Measurements from ENCODE around the gene KLK4. TPM values are rescaled to one million over a fixed set of nuclear protein-coding genes. Genes with fewer than 3 reads are reported as not detected.

Gene KLK4
- total RNA-seq, 4 donors from 2014 or later, result 0.83 to 1.6 TPM; not detected in 2

- H3K27me3 ChIP-seq, result peaks cover 65% of the 10 kb centered on the region
- peak in 1 of 2 donors; percentile 43 for DNase-seq (ENCODE audit: low spot score in 2 of 2)
- TF ChIP-seq CTCF (IDR thresholded peaks at IDR 0.05) (no peak), EP300 (IDR thresholded peaks at IDR 0.05) (no peak), POLR2A (IDR thresholded peaks at IDR 0.05) (no peak), POLR2AphosphoS5 (IDR thresholded peaks at IDR 0.05) (no peak)
- H3K27ac ChIP-seq, result no peak overlapping the region
- H3K4me3 ChIP-seq, result no peak overlapping the region
- WGBS, result 69% methylated on average over 6 of the region's 6 CpGs
- no peaks in the 10 kb centered on the region for H3K9me3 ChIP-seq
- no peaks in the 10 kb centered on the region for H3K4me1 ChIP-seq
- no peaks in the 10 kb centered on the region for H3K36me3 ChIP-seq
These were observed 53.8 kb downstream of the KLK4 start for GRCh38 chr19:50857366-50857765.

Other genes starting within 250 kb of the KLK4 start
- gene SHANK1, start 191.6 kb downstream of the KLK4 start, total RNA-seq, result 1 to 10 TPM in 1 of 4 donors, under 1 TPM in 1, not detected in 2; 0.42 to 6.6 TPM
- gene CLEC11A, start 188.0 kb downstream of the KLK4 start, total RNA-seq, result 10 to 100 TPM in 1 of 4 donors, 1 to 10 TPM in 3; 5.8 to 14.1 (median 7.7) TPM
- gene GPR32, start 140.9 kb downstream of the KLK4 start, total RNA-seq, result not detected
- gene ACP4, start 121.0 kb downstream of the KLK4 start, total RNA-seq, result under 1 TPM in 2 of 4 donors, not detected in 2; 0.49 to 0.97 TPM
- 10 to 100 TPM; 34.3 to 58.3 (median 40.5) TPM for gene KLK1, start 87.6 kb downstream of the KLK4 start, total RNA-seq
- gene KLK15, start 77.8 kb downstream of the KLK4 start, total RNA-seq, result not detected
- 1 to 10 TPM in 1 of 4 donors, under 1 TPM in 3; 0.24 to 1.9 (median 0.67) TPM for gene KLK3, start 56.5 kb downstream of the KLK4 start, total RNA-seq
- not detected for gene KLK2, start 38.0 kb downstream of the KLK4 start, total RNA-seq
- gene KLK5, start 41.6 kb upstream of the KLK4 start, total RNA-seq, result 100 to 1,000 TPM in 3 of 4 donors, 10 to 100 TPM in 1; 40.3 to 299 (median 177) TPM
- gene KLK6, start 58.2 kb upstream of the KLK4 start, total RNA-seq, result 10 to 100 TPM in 1 of 4 donors, 1 to 10 TPM in 2, not detected in 1; 5.4 to 56.9 (median 9.0) TPM
- 100 to 1,000 TPM in 3 of 4 donors, 10 to 100 TPM in 1; 48.3 to 418 (median 218) TPM for gene KLK7, start 72.5 kb upstream of the KLK4 start, total RNA-seq
- 100 to 1,000 TPM in 1 of 4 donors, 10 to 100 TPM in 3; 19.7 to 126 (median 87.2) TPM for gene KLK8, start 90.2 kb upstream of the KLK4 start, total RNA-seq
- gene KLK10, start 108.3 kb upstream of the KLK4 start, total RNA-seq, result 10 to 100 TPM; 45.2 to 85.3 (median 53.9) TPM
- gene KLK11, start 115.2 kb upstream of the KLK4 start, total RNA-seq, result 100 to 1,000 TPM; 173 to 372 (median 269) TPM
- 1 to 10 TPM in 2 of 4 donors, not detected in 2; 2.6 to 5.0 TPM for gene KLK12, start 123.6 kb upstream of the KLK4 start, total RNA-seq
- 10 to 100 TPM in 3 of 4 donors, 1 to 10 TPM in 1; 6.6 to 23.5 (median 16.5) TPM for gene KLK13, start 153.7 kb upstream of the KLK4 start, total RNA-seq
- 10 to 100 TPM in 1 of 4 donors, 1 to 10 TPM in 3; 3.8 to 22.8 (median 5.2) TPM for gene KLK14, start 171.5 kb upstream of the KLK4 start, total RNA-seq
- 10 to 100 TPM in 3 of 4 donors, 1 to 10 TPM in 1; 7.7 to 14.6 (median 12.9) TPM for gene CTU1, start 197.0 kb upstream of the KLK4 start, total RNA-seq
- gene SIGLEC9, start 213.5 kb upstream of the KLK4 start, total RNA-seq, result 1 to 10 TPM in 1 of 4 donors, under 1 TPM in 2, not detected in 1; 0.68 to 1.3 (median 0.83) TPM
- not detected for gene SIGLEC7, start 230.9 kb upstream of the KLK4 start, total RNA-seq